HG02678 (cell line): ENCODE measurements around the gene IL6R.
"Not testable (repeated sequence)": the region's sequence is repeated elsewhere in the genome, so short reads cannot be mapped to it uniquely, and the experiment has no call there.

Experiments
- ATAC-seq: cut with Tn5 transposase; IDR thresholded peaks from one replicate; pipeline ENCODE4 v1.9.1; 2021; ENCODE audit warnings: mild to moderate bottlenecking, moderate library complexity; ENCODE audit not compliant: unreplicated experiment

Gene IL6R

GRCh38 chr1:154479764-154480421 is 74.8 kb downstream of the IL6R start:
- ATAC-seq, result no peak

- no peak for ATAC-seq
These were observed 75.9 kb downstream of the IL6R start for GRCh38 chr1:154481053-154481452.

GRCh38 chr1:154483941-154484803 is 79.0 kb downstream of the IL6R start:
- no peak for ATAC-seq

GRCh38 chr1:154485106-154485505 is 80.0 kb downstream of the IL6R start:
- ATAC-seq, result no peak

GRCh38 chr1:154485910-154486496 is 80.9 kb downstream of the IL6R start:
- ATAC-seq, result no peak

GRCh38 chr1:154486756-154487155 is 81.6 kb downstream of the IL6R start:
- ATAC-seq, result not testable (repeated sequence)

GRCh38 chr1:154488922-154489321 is 83.8 kb downstream of the IL6R start:
- no peak for ATAC-seq

GRCh38 chr1:154489695-154490274 is 84.6 kb downstream of the IL6R start:
- no peak for ATAC-seq

GRCh38 chr1:154490317-154490716 is 85.2 kb downstream of the IL6R start:
- no peak for ATAC-seq

GRCh38 chr1:154492115-154492514 is 87.0 kb downstream of the IL6R start:
- ATAC-seq, result no peak

GRCh38 chr1:154493276-154493675 is 88.1 kb downstream of the IL6R start:
- no peak for ATAC-seq

- no peak for ATAC-seq
These were observed 90.5 kb downstream of the IL6R start for GRCh38 chr1:154495496-154496273.

- no peak for ATAC-seq
These were observed 91.2 kb downstream of the IL6R start for GRCh38 chr1:154496383-154496782.

GRCh38 chr1:154497026-154497806 is 92.1 kb downstream of the IL6R start:
- ATAC-seq, result no peak

GRCh38 chr1:154499446-154499845 is 94.3 kb downstream of the IL6R start:
- no peak for ATAC-seq

- no peak for ATAC-seq
These were observed 95.4 kb downstream of the IL6R start for GRCh38 chr1:154500533-154500932.

- no peak for ATAC-seq
These were observed 96.4 kb downstream of the IL6R start for GRCh38 chr1:154501423-154502065.

- no peak for ATAC-seq
These were observed 97.1 kb downstream of the IL6R start, which contains the start of the genes SHE and TDRD10 for GRCh38 chr1:154502066-154502743. TSS of gene SHE (minus strand) at chr1:154502412. CDS start at chr1:154502026, 386 bp downstream. TSS of gene TDRD10 (plus strand) at chr1:154502219. CDS start at chr1:154506904, 4,685 bp downstream.

- ATAC-seq, result no peak
These were observed 97.6 kb downstream of the IL6R start for GRCh38 chr1:154502744-154503115.
